Astrocyte of the cerebellum (primary cell): ENCODE results near the gene LHX4.

ENCODE experiments used
- DNase-seq: peaks from one replicate; pipeline ENCODE4 v3.0.0-alpha.2; 2011; ENCODE audit warnings: low read depth
- H3K4me3 ChIP-seq: 2 replicates; pipeline ENCODE4 v1.5.1; 2011; ENCODE audit warnings: mild to moderate bottlenecking, low read depth, low read length, moderate library complexity
- in situ Hi-C: cut with HindIII; loops from 2 replicates; pipeline ENCODE4 v1.10.0; 2017; ENCODE audit warnings: low sequenced_read_pairs
- TF ChIP-seq, protein P1 (sequence below): IDR thresholded peaks from 2 replicates; pipeline ENCODE4 v1.5.1; 2012; ENCODE audit warnings: low read length, low read depth, moderate library complexity, mild to moderate bottlenecking; ENCODE audit errors: missing control alignments

Gene LHX4

GRCh38 chr1:180252638-180253536 lies 22.8 kb downstream of the LHX4 start:
- in situ Hi-C loops, result no loop called here
- no peak overlapping the region for H3K4me3 ChIP-seq
- TF ChIP-seq, protein P1, sequence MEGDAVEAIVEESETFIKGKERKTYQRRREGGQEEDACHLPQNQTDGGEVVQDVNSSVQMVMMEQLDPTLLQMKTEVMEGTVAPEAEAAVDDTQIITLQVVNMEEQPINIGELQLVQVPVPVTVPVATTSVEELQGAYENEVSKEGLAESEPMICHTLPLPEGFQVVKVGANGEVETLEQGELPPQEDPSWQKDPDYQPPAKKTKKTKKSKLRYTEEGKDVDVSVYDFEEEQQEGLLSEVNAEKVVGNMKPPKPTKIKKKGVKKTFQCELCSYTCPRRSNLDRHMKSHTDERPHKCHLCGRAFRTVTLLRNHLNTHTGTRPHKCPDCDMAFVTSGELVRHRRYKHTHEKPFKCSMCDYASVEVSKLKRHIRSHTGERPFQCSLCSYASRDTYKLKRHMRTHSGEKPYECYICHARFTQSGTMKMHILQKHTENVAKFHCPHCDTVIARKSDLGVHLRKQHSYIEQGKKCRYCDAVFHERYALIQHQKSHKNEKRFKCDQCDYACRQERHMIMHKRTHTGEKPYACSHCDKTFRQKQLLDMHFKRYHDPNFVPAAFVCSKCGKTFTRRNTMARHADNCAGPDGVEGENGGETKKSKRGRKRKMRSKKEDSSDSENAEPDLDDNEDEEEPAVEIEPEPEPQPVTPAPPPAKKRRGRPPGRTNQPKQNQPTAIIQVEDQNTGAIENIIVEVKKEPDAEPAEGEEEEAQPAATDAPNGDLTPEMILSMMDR, result peak; percentile 82

DNA sequence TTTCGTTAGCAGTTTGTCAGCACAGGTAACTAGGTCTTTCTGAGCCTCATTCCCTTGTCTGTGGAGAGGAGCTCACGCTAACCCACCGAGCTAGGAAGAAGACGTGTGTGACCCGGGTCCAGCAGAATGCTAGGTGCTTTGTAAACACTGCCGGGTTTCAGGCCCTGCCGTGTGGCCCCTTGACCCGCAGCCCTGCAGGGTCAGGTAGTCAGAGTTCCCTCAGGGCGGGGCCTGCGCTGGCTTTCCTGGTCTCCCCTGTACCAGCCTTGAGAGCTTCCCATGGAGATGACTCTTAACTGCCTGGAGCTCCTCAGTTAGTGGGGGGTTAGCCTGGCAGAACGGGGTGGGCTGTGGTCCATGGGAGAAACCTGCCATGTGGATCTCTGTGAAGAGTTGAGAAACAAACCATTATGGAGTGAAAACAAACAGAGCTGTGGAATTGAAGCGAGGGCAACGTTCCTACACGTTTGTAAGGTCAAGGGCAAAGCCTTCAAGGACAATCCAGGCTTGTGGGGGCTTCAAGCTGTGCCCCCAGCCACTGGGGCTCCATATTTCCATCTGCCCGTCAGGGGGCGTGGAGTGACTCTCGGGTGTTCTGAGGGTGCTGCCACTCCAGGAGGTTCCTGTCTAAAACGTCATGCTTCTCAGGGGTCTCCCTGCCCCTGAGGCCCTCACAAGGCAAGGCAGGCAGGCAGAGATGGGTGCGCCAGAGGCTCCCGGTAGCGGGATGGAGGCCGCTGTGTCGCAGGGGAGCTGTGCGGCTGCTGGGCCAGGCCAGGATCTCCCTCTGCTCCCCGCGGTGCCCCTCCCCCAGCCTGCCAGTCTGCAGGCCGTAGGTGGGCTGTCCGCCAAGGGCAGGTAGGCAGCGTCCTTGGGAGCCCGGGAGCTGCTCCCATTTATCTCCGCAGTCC lies 23.8 kb downstream of the LHX4 start:
- TF ChIP-seq, protein P1, result no peak
- H3K4me3 ChIP-seq, result no peak overlapping the region
- no peak for DNase-seq
- in situ Hi-C loops, result no loop called here

More at GRCh38 chr1:180252638-180253536, 22.8 kb downstream of the LHX4 start:
- DNase-seq, result peak; percentile 8

GRCh38 chr1:180254496-180254819 lies 24.4 kb downstream of the LHX4 start:
- TF ChIP-seq, protein P1, result no peak
- DNase-seq, result no peak
- H3K4me3 ChIP-seq, result no peak overlapping the region
- in situ Hi-C loops, result no loop called here

GRCh38 chr1:180254854-180255253 lies 24.8 kb downstream of the LHX4 start:
- DNase-seq, result no peak
- TF ChIP-seq, protein P1, result no peak
- in situ Hi-C loops, result no loop called here
- no peak overlapping the region for H3K4me3 ChIP-seq

- TF ChIP-seq, protein P1, result no peak
- DNase-seq, result no peak
- H3K4me3 ChIP-seq, result no peak overlapping the region
- in situ Hi-C loops, result no loop called here
Measured at GRCh38 chr1:180255536-180256340, 25.7 kb downstream of the LHX4 start.
